ENCODE measurements around the gene ASTN2. TPM values are rescaled to one million over a fixed set of nuclear protein-coding genes. Genes with fewer than 3 reads are reported as not detected.

Gene ASTN2
- total and polyA plus RNA-seq, 9 of the 15 experiments (the other 6 are each of a cell fraction or from before 2014, with no cell fraction given), result 0.56 to 3.5 (median 1.9) TPM

- peak; percentile 42; the same call in 1 of the 2 replicates for TF ChIP-seq RFX1 (IDR thresholded peaks at IDR 0.05)
- TF ChIP-seq ZNF232 (CRISPR knock-in tag; IDR thresholded peaks at IDR 0.05), result no peak
- no peak for TF ChIP-seq CHD1 (IDR thresholded peaks at IDR 0.05; ENCODE audit: low read length)
- Histone ChIP-seq H3K9me3 (replicated peaks; ENCODE audit: control insufficient read depth, insufficient read depth, low read depth, low read length) (no peaks in the 10 kb centered on the region), H2AFZ (ENCODE audit: low read depth, low read length) (no peak overlapping the region), H3K27me3 (ENCODE audit: control insufficient read depth in 2 of 2, insufficient read depth in 2 of 2, low read length in 2 of 2) (no peaks in the 10 kb centered on the region), H3K4me1 (replicated peaks in 1 of 2; ENCODE audit: control insufficient read depth in 2 of 2, insufficient read depth in 2 of 2, low read length in 2 of 2) (no peaks in the 10 kb centered on the region), H3K36me3 (ENCODE audit: control insufficient read depth, insufficient read depth, low read length) (no peaks in the 10 kb centered on the region), H3K4me3 (no peak overlapping the region), H4K20me1 (replicated peaks; ENCODE audit: control insufficient read depth, insufficient read depth, low read length) (no peaks in the 10 kb centered on the region), H3K27ac (ENCODE audit: extremely low read depth, low read depth, low read length) (no peak overlapping the region), H3K4me2 (ENCODE audit: insufficient read depth, low read length) (no peak overlapping the region), H3K9ac (ENCODE audit: insufficient read depth in 1 of 2, low read depth in 2 of 2, low read length in 2 of 2) (no peak overlapping the region), H3K9me1 (ENCODE audit: control insufficient read depth, insufficient read depth, low read length) (no peaks in the 10 kb centered on the region), H3K79me2 (ENCODE audit: control insufficient read depth, insufficient read depth, low read length) (no peaks in the 10 kb centered on the region)
- intact Hi-C loops (cut with micrococcal nuclease), result no loop called here
- BruUV-seq (replicated peaks), result no TSS peak
- in situ Hi-C loops (cut with MboI), result no loop called here
- FAIRE-seq (no peak), ATAC-seq (no peak), DNase-seq (ENCODE audit: extremely low read depth in 1 of 4, low spot score in 3 of 4) (no peak)
- WGBS (ENCODE audit: insufficient coverage, low coverage, missing lambda C conversion rate), result 0% methylated on average over 8 of the region's 8 CpGs
- ChIA-PET CTCF (ENCODE audit: low intra/inter-chr PET ratio) (no interaction called here), POLR2A (no interaction called here)
Measured at GRCh38 chr9:117076571-117077290, 338.1 kb downstream of the ASTN2 start.

GRCh38 chr9:117075636-117076035, 339.2 kb downstream of the ASTN2 start:
- in situ Hi-C loops (cut with MboI) (no loop called here), intact Hi-C loops (cut with micrococcal nuclease) (no loop called here)
- DNase-seq (ENCODE audit: extremely low read depth in 1 of 4, low spot score in 3 of 4) (no peak), FAIRE-seq (no peak), ATAC-seq (no peak)
- H3K9ac ChIP-seq (ENCODE audit: insufficient read depth in 1 of 2, low read depth in 2 of 2, low read length in 2 of 2), result no peak overlapping the region
- no peaks in the 10 kb centered on the region for H3K36me3 ChIP-seq (ENCODE audit: control insufficient read depth, insufficient read depth, low read length)
- H3K9me1 ChIP-seq (ENCODE audit: control insufficient read depth, insufficient read depth, low read length), result no peaks in the 10 kb centered on the region
- ChIA-PET POLR2A (no interaction called here), CTCF (ENCODE audit: low intra/inter-chr PET ratio) (no interaction called here)
- no peaks in the 10 kb centered on the region for H3K27me3 ChIP-seq (ENCODE audit: control insufficient read depth in 2 of 2, insufficient read depth in 2 of 2, low read length in 2 of 2)
- no peak overlapping the region for H3K4me2 ChIP-seq (ENCODE audit: insufficient read depth, low read length)
- no peaks in the 10 kb centered on the region for H3K9me3 ChIP-seq (replicated peaks; ENCODE audit: control insufficient read depth, insufficient read depth, low read depth, low read length)
- H4K20me1 ChIP-seq (replicated peaks; ENCODE audit: control insufficient read depth, insufficient read depth, low read length), result no peaks in the 10 kb centered on the region
- no peaks in the 10 kb centered on the region for H3K4me1 ChIP-seq (replicated peaks in 1 of 2; ENCODE audit: control insufficient read depth in 2 of 2, insufficient read depth in 2 of 2, low read length in 2 of 2)
- H2AFZ ChIP-seq (ENCODE audit: low read depth, low read length), result no peak overlapping the region
- H3K27ac ChIP-seq (ENCODE audit: extremely low read depth, low read depth, low read length), result no peak overlapping the region
- H3K4me3 ChIP-seq, result no peak overlapping the region
- no TSS peak for BruUV-seq (replicated peaks)
- H3K79me2 ChIP-seq (ENCODE audit: control insufficient read depth, insufficient read depth, low read length), result no peaks in the 10 kb centered on the region
- no peak for TF ChIP-seq ZNF184 (CRISPR knock-in tag; IDR thresholded peaks at IDR 0.05)
- no peak for TF ChIP-seq ZNF444 (CRISPR knock-in tag; IDR thresholded peaks at IDR 0.05)
- no peak for TF ChIP-seq PATZ1 (CRISPR knock-in tag; IDR thresholded peaks at IDR 0.05; ENCODE audit: borderline replicate concordance)
- no peak for TF ChIP-seq TARDBP (IDR thresholded peaks at IDR 0.05)
- TF ChIP-seq ZNF830 (CRISPR knock-in tag; IDR thresholded peaks at IDR 0.05), result no peak
- TF ChIP-seq ZNF316 (IDR thresholded peaks at IDR 0.05), result no peak
- TF ChIP-seq NFIC (IDR thresholded peaks at IDR 0.05), result no peak
- TF ChIP-seq ZNF696 (CRISPR knock-in tag; conservative IDR thresholded peaks at IDR 0.05), result no peak
- TF ChIP-seq ZNF133 (CRISPR knock-in tag; IDR thresholded peaks at IDR 0.05), result no peak
- no peak for TF ChIP-seq ZNF197 (CRISPR knock-in tag; IDR thresholded peaks at IDR 0.05; ENCODE audit: low read depth)
- no peak for TF ChIP-seq GTF2B (IDR thresholded peaks at IDR 0.05; ENCODE audit: extremely low read depth, insufficient read length)
- no peak for TF ChIP-seq ZNF175 (CRISPR knock-in tag; IDR thresholded peaks at IDR 0.05; ENCODE audit: low read depth)

Measured in K562 (cell line).